Esophagus muscularis mucosa (tissue), 4 donors: Measurements from ENCODE around the gene RTN3. TPM values are rescaled to one million over a fixed set of nuclear protein-coding genes. Genes with fewer than 3 reads are reported as not detected.

Experiments
- DNase-seq: peaks from one replicate; pipeline ENCODE4 v3.0.0-alpha.2; 2017; ENCODE audit errors: extremely low spot score
- H3K27ac ChIP-seq, 4 donors: fragments of 200-600 bp; sonication (generic); replicated peaks in 1 of 4; 1 replicate in 3 of 4; 2 replicates in 1 of 4; pipeline ENCODE4 v1.5.1; 2016 to 2019; ENCODE audit warnings: mild to moderate bottlenecking in 1 of 4
- H3K27me3 ChIP-seq, 4 donors: fragments of 200-600 bp; sonication (generic); one replicate each; pipeline versions ENCODE4 v1.5.1 to v1.6.0; 2016 to 2019
- H3K36me3 ChIP-seq, 4 donors: fragments of 200-600 bp; sonication (generic); one replicate each; pipeline ENCODE4 v1.5.1; 2016 to 2019
- H3K4me1 ChIP-seq, 4 donors: fragments of 200-600 bp; sonication (generic); one replicate each; pipeline ENCODE4 v1.5.1; 2016 to 2019
- H3K4me3 ChIP-seq, 4 donors: fragments of 200-600 bp; sonication (generic); 1 replicate in 2 of 4; 2 replicates in 2 of 4; pipeline ENCODE4 v1.5.1; 2016 to 2019; ENCODE audit warnings: mild to moderate bottlenecking in 4 of 4, moderate library complexity in 1 of 4
- H3K9me3 ChIP-seq, 4 donors: fragments of 200-600 bp; sonication (generic); 1 replicate in 3 of 4; 2 replicates in 1 of 4; pipeline ENCODE4 v1.5.1; 2016 to 2019
- EP300 ChIP-seq: sonication (generic); formaldehyde crosslinking; IDR thresholded peaks from one replicate; pipeline ENCODE4 v1.6.1; 2017; ENCODE audit warnings: antibody characterized with exemption
- POLR2A ChIP-seq: fragments of 450-650 bp; IDR thresholded peaks from one replicate; pipeline ENCODE4 v1.6.1; 2017; ENCODE audit warnings: antibody characterized with exemption, moderate library complexity, mild to moderate bottlenecking, low read depth
- POLR2AphosphoS5 ChIP-seq, 2 donors: sonication (generic); formaldehyde crosslinking; IDR thresholded peaks; one replicate each; pipeline ENCODE4 v1.6.1; 2017; ENCODE audit warnings: antibody characterized with exemption in 2 of 2
- WGBS: methylation state at CpG from one replicate; pipeline ENCODE4 v1.1.5; 2018; 5-methylcytosine and 5-hydroxymethylcytosine counted together
- intact Hi-C: fragments of 100-400 bp; cut with DNase I; formaldehyde crosslinking; loops from one replicate; pipeline ENCODE4 v1.15.1; 2023
- total RNA-seq, 4 donors: library from RNA; depleted of rRNA; stranded (reverse); fragments of >200 nt; gene quantifications; one replicate each; pipeline versions ENCODE4 v1.1.0 to v1.2.1, GENCODE V29; 2016
- TF ChIP-seq, protein P1 (sequence below), 3 experiments: fragments of 200-600 bp in 2 of 3; fragments of 450-650 bp in 1 of 3; sonication (generic) in 2 of 3; IDR thresholded peaks; one replicate each; pipeline ENCODE4 v1.5.1; 2017 to 2019; ENCODE audit warnings: antibody characterized with exemption in 3 of 3, mild to moderate bottlenecking in 2 of 3, moderate library complexity in 1 of 3

Gene RTN3
- total RNA-seq, 4 donors from 2014 or later: 79.5 to 97.4 (median 87.1) TPM

- intact Hi-C loops: loop anchor here (5.0 kb wide), 1 partner anchor 70 kb away; no protein-coding TSS in a partner anchor
- H3K4me1 ChIP-seq: peaks cover 48 to 88% (median 85%) of the 10 kb centered on the region in 4 donors
- H3K27me3 ChIP-seq: no peaks in the 10 kb centered on the region
- no peaks in the 10 kb centered on the region for H3K9me3 ChIP-seq
- no peak overlapping the region for H3K4me3 ChIP-seq
- DNase-seq: no peak
- H3K36me3 ChIP-seq: no peaks in the 10 kb centered on the region
- peak overlapping the region; percentile 24 to 100 (median 98) for H3K27ac ChIP-seq
- WGBS: 55% methylated on average over 4 of the region's 4 CpGs
- TF ChIP-seq, protein P1, sequence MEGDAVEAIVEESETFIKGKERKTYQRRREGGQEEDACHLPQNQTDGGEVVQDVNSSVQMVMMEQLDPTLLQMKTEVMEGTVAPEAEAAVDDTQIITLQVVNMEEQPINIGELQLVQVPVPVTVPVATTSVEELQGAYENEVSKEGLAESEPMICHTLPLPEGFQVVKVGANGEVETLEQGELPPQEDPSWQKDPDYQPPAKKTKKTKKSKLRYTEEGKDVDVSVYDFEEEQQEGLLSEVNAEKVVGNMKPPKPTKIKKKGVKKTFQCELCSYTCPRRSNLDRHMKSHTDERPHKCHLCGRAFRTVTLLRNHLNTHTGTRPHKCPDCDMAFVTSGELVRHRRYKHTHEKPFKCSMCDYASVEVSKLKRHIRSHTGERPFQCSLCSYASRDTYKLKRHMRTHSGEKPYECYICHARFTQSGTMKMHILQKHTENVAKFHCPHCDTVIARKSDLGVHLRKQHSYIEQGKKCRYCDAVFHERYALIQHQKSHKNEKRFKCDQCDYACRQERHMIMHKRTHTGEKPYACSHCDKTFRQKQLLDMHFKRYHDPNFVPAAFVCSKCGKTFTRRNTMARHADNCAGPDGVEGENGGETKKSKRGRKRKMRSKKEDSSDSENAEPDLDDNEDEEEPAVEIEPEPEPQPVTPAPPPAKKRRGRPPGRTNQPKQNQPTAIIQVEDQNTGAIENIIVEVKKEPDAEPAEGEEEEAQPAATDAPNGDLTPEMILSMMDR (IDR thresholded peaks at IDR 0.05): no peak
- TF ChIP-seq POLR2A (no peak), POLR2AphosphoS5 (IDR thresholded peaks at IDR 0.05) (peak in 1 of 2 donors; percentile 29), EP300 (no peak)
Measured at GRCh38 chr11:63666874-63667273, 14.4 kb upstream of the RTN3 start.

- no peak for DNase-seq
- Histone ChIP-seq H3K27ac (peak overlapping the region; percentile 97 to 100 (median 99)), H3K9me3 (no peaks in the 10 kb centered on the region), H3K4me3 (peak overlapping the region in 2 of 4 donors; percentile 3 to 4), H3K27me3 (no peaks in the 10 kb centered on the region), H3K4me1 (peaks cover 46 to 78% (median 75%) of the 10 kb centered on the region in 4 donors), H3K36me3 (no peaks in the 10 kb centered on the region)
- intact Hi-C loops: loop anchor here (5.0 kb wide), 1 partner anchor 69 kb away; no protein-coding TSS in a partner anchor
- 41% methylated on average over 3 of the region's 3 CpGs for WGBS
- TF ChIP-seq POLR2A (no peak), EP300 (no peak), POLR2AphosphoS5 (IDR thresholded peaks at IDR 0.05) (peak in 1 of 2 donors; percentile 53)
- TF ChIP-seq, protein P1 (IDR thresholded peaks at IDR 0.05): no peak
Measured at GRCh38 chr11:63667995-63668795, 13.1 kb upstream of the RTN3 start.

- intact Hi-C loops: no loop called here
Measured at GRCh38 chr11:63670096-63670432, 11.2 kb upstream of the RTN3 start.

DNA sequence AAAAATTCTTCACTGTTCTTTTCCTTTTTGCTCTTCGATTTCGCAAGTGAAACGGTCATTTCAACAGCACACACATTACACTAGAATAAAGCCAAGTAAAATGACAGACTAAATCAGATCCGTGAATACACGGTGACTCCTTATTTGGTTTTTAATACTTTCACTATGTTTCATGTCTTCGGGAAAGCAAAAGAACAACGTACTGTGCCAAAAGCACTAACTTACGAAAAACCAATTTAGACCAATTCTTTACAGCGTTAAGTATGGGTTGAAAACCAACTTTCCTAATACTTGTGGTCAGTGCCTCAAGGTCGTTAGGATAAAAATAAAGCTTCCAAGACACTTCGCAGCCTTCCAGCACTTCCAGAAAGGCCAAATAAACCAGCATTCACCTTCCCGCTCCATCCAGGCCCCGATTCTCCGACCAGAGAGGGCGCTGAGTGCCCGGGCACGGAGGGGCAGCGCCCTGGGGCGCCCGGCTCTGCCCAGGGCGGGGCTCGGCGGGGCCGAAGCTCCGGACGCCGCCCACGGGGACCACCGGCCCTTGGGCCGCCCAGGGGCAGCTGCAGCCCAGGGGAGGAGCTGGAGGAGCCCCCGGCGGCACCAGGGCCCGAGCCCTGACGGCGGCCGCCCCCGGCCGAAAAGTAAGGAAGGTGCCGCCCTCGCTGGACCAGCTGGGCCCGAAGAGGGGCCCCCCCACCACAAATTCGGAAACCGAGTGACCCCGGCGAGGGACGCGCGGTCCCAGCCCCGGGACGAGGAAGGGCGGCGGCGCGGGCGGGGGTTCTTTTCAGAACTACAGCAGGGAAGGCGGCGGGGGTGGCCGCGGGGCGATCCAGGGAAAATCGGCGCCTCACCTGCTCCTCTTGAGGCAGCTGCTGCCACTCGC lies 10.6 kb upstream of the RTN3 start:
- intact Hi-C loops: no loop called here
- 3% methylated on average over 19 of the region's 63 CpGs for WGBS
- H3K36me3 ChIP-seq: no peaks in the 10 kb centered on the region
- no peaks in the 10 kb centered on the region for H3K27me3 ChIP-seq
- peak overlapping the region; percentile 79 to 98 (median 83) for H3K4me3 ChIP-seq
- no peak for DNase-seq
- no peak for TF ChIP-seq POLR2A
- peak in 1 of 2 donors; percentile 64 for TF ChIP-seq POLR2AphosphoS5 (IDR thresholded peaks at IDR 0.05)
- no peak for TF ChIP-seq EP300
- TF ChIP-seq, protein P1 (IDR thresholded peaks at IDR 0.05): peak; percentile 37 to 54 (median 42)
- H3K27ac ChIP-seq: peak overlapping the region; percentile 97 to 100 (median 99)
- H3K4me1 ChIP-seq: peaks cover 43 to 53% (median 51%) of the 10 kb centered on the region in 4 donors
- H3K9me3 ChIP-seq: no peaks in the 10 kb centered on the region

More at GRCh38 chr11:63670096-63670432, 11.2 kb upstream of the RTN3 start:
- Histone ChIP-seq H3K36me3 (no peaks in the 10 kb centered on the region), H3K4me1 (peaks cover 43 to 59% (median 57%) of the 10 kb centered on the region in 4 donors), H3K4me3 (peak overlapping the region; percentile 79 to 98 (median 83)), H3K9me3 (no peaks in the 10 kb centered on the region), H3K27ac (peak overlapping the region; percentile 97 to 100 (median 99)), H3K27me3 (no peaks in the 10 kb centered on the region)
- no peak for DNase-seq
- no peak for TF ChIP-seq EP300
- whole genome bisulfite sequencing: 19% methylated on average over 7 of the region's 7 CpGs
